Uterus (tissue), 2 donors: ENCODE data around the gene LRPPRC.
"Not testable (repeated sequence)": the region's sequence is repeated elsewhere in the genome, so short reads cannot be mapped to it uniquely, and the experiment has no call there.

ENCODE experiments used
- POLR2A ChIP-seq, 2 donors: fragments of 450-650 bp; IDR thresholded peaks; one replicate each; pipeline ENCODE4 v1.6.1; 2016; ENCODE audit warnings: antibody characterized with exemption in 2 of 2, mild to moderate bottlenecking in 1 of 2, moderate library complexity in 1 of 2
- TF ChIP-seq, protein P1 (sequence below), 4 experiments: fragments of 200-600 bp in 2 of 4; fragments of 450-650 bp in 2 of 4; sonication (generic) in 2 of 4; IDR thresholded peaks; one replicate each; pipeline ENCODE4 v1.5.1; 2016 to 2019; ENCODE audit warnings: antibody characterized with exemption in 4 of 4, mild to moderate bottlenecking in 2 of 4, moderate library complexity in 1 of 4

DNA sequence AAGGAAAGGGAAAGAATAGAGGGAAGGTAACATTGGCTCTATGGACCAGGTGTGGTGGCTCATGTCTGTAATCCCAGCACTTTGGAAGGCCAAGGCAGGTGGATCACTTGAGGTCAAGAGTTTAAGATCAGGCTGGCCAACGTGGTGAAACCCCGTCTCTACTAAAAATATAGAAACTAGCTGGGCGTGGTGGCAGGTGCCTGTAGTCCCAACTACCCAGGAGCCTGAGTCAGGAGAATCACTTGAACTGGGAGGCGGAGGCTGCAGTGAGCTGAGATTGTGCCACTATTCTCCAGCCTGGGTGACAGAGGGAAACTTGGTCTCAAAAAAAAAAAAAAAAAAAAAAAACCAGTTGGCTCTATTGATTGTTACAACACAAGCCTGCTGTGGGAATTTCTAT lies 31.3 kb upstream of the LRPPRC start:
- TF ChIP-seq, protein P1, sequence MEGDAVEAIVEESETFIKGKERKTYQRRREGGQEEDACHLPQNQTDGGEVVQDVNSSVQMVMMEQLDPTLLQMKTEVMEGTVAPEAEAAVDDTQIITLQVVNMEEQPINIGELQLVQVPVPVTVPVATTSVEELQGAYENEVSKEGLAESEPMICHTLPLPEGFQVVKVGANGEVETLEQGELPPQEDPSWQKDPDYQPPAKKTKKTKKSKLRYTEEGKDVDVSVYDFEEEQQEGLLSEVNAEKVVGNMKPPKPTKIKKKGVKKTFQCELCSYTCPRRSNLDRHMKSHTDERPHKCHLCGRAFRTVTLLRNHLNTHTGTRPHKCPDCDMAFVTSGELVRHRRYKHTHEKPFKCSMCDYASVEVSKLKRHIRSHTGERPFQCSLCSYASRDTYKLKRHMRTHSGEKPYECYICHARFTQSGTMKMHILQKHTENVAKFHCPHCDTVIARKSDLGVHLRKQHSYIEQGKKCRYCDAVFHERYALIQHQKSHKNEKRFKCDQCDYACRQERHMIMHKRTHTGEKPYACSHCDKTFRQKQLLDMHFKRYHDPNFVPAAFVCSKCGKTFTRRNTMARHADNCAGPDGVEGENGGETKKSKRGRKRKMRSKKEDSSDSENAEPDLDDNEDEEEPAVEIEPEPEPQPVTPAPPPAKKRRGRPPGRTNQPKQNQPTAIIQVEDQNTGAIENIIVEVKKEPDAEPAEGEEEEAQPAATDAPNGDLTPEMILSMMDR (IDR thresholded peaks at IDR 0.05) = not testable (repeated sequence)
- not testable (repeated sequence) for TF ChIP-seq POLR2A (IDR thresholded peaks at IDR 0.05)
